ENCODE measurements around the gene PAEP.

The PAEP gene

GRCh38 chr9:135615666-135616618 is 54.4 kb downstream of the PAEP start:
- DNase-seq (ENCODE audit: low read depth in 3 of 3), result no peak

All from stimulated activated CD4-positive, alpha-beta T cell treated with anti-CD3 and anti-CD28 coated beads, TNF-alpha, amount 100 ng/mL, for 24 hours (primary cell).